ENCODE data around the gene FAM149A. TPM values are rescaled to one million over a fixed set of nuclear protein-coding genes. Genes with fewer than 3 reads are reported as not detected.

Gene FAM149A
- total RNA-seq, 2 experiments from 2014 or later, result not detected

DNA sequence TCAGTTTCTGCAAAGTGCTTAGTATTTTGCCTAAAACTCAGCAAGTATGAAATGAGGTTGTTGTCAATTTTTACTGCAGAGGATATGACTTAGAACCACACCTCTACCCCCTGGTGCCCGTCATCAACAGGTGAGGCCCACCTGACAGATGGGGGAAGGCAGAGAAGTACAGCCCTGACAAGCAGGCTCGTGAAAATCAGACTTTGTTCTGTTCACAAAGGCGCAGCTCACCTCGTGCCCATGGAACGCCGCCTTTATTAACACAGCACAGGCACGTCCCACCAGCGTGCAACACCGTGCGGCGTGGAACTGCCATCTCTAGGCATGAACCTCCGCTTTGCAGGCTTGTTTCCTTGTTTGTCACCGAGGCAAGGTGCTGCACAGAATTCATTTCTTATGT, 100.2 kb downstream of the FAM149A start:
- peaks cover 7% of the 10 kb centered on the region; the same call in 1 of the 2 replicates for H3K36me3 ChIP-seq (ENCODE audit: insufficient read depth, low read length)
- H3K4me3 ChIP-seq (ENCODE audit: low read depth, low read length, poor library complexity, severe bottlenecking), result no peak overlapping the region
- H3K9me2 ChIP-seq (ENCODE audit: insufficient read depth, low read length), result no peaks in the 10 kb centered on the region
- no peak overlapping the region for H3K27ac ChIP-seq (ENCODE audit: low read depth, low read length, poor library complexity, severe bottlenecking)
- BruUV-seq (replicated peaks), result no TSS peak
- no peak for TF ChIP-seq EZH2phosphoT487 (IDR thresholded peaks at IDR 0.05; ENCODE audit: borderline replicate concordance, low read depth, low read length)
- no peak for TF ChIP-seq CTCF (conservative IDR thresholded peaks at IDR 0.05; ENCODE audit: low read length)
- peaks cover 6% of the 10 kb centered on the region for H3K4me1 ChIP-seq (ENCODE audit: insufficient read depth, low read length, poor library complexity, severe bottlenecking)
- H3K4me2 ChIP-seq (ENCODE audit: low read length), result no peak overlapping the region
- no peaks in the 10 kb centered on the region for H3K9me3 ChIP-seq (ENCODE audit: low read length)
- no peaks in the 10 kb centered on the region for H4K20me1 ChIP-seq (ENCODE audit: insufficient read depth, low read length)
- no peaks in the 10 kb centered on the region for H3K79me2 ChIP-seq (ENCODE audit: insufficient read depth, low read depth, low read length)
- POLR2A ChIA-PET, result no interaction called here
- CTCF ChIA-PET (ENCODE audit: unreplicated experiment), result no interaction called here
- DNase-seq (ENCODE audit: low spot score), result no peak
- intact Hi-C loops (cut with micrococcal nuclease; ENCODE audit: unreplicated experiment), result no loop called here
- no peak overlapping the region for H2AFZ ChIP-seq (ENCODE audit: low read length)

GRCh38 chr4:186205156-186205555, 100.7 kb downstream of the FAM149A start:
- H3K27ac ChIP-seq (ENCODE audit: low read depth, low read length, poor library complexity, severe bottlenecking), result no peak overlapping the region
- no peaks in the 10 kb centered on the region for H3K9me2 ChIP-seq (ENCODE audit: insufficient read depth, low read length)
- peak; percentile 10 for DNase-seq (ENCODE audit: low spot score)
- H3K4me2 ChIP-seq (ENCODE audit: low read length), result no peak overlapping the region
- no peak overlapping the region for H3K4me3 ChIP-seq (ENCODE audit: low read depth, low read length, poor library complexity, severe bottlenecking)
- POLR2A ChIA-PET, result no interaction called here
- no peaks in the 10 kb centered on the region for H3K9me3 ChIP-seq (ENCODE audit: low read length)
- H3K36me3 ChIP-seq (ENCODE audit: insufficient read depth, low read length), result peaks cover 8% of the 10 kb centered on the region; the same call in 1 of the 2 replicates
- H4K20me1 ChIP-seq (ENCODE audit: insufficient read depth, low read length), result no peaks in the 10 kb centered on the region
- H2AFZ ChIP-seq (ENCODE audit: low read length), result no peak overlapping the region
- H3K4me1 ChIP-seq (ENCODE audit: insufficient read depth, low read length, poor library complexity, severe bottlenecking), result peaks cover 6% of the 10 kb centered on the region
- no peaks in the 10 kb centered on the region for H3K79me2 ChIP-seq (ENCODE audit: insufficient read depth, low read depth, low read length)
- CTCF ChIA-PET (ENCODE audit: unreplicated experiment), result no interaction called here
- no peak for TF ChIP-seq EZH2phosphoT487 (IDR thresholded peaks at IDR 0.05; ENCODE audit: borderline replicate concordance, low read depth, low read length)
- TF ChIP-seq CTCF (conservative IDR thresholded peaks at IDR 0.05; ENCODE audit: low read length), result no peak
- intact Hi-C loops (cut with micrococcal nuclease; ENCODE audit: unreplicated experiment), result no loop called here
- BruUV-seq (replicated peaks), result no TSS peak

DNA sequence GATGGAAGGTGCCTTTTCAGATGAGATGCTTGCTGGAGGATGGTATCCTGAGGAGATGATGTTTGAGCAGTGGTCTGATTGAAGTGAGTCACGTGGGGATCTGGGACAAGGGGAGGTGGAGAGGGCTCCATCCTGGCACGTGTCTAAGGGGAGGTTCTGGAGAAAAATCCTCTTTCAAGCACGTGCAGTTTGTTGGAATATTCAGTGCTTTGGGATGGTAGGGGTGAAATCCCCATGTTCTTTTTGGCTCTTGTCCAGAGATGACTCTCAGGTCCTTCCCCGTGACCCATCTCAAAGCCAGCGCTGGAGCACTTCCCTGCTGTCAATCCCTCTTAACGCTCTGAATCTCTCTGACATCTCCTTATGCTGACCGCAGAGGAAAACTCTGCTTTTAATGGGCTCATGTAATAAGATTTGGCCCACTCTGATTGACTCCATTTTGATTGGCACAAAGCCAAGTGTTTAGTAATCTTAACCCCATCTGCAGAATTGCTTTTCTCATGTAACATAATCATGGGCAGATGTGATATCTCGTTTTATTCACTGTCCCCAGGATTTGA, 112.0 kb downstream of the FAM149A start:
- ChIA-PET POLR2A (no interaction called here), CTCF (ENCODE audit: unreplicated experiment) (no interaction called here)
- H4K20me1 ChIP-seq (ENCODE audit: insufficient read depth, low read length), result no peaks in the 10 kb centered on the region
- no peak overlapping the region for H3K4me3 ChIP-seq (ENCODE audit: low read depth, low read length, poor library complexity, severe bottlenecking)
- no peak for DNase-seq (ENCODE audit: low spot score)
- H3K4me2 ChIP-seq (ENCODE audit: low read length), result no peak overlapping the region
- no peaks in the 10 kb centered on the region for H3K9me2 ChIP-seq (ENCODE audit: insufficient read depth, low read length)
- H3K79me2 ChIP-seq (ENCODE audit: insufficient read depth, low read depth, low read length), result no peaks in the 10 kb centered on the region
- TF ChIP-seq EZH2phosphoT487 (IDR thresholded peaks at IDR 0.05; ENCODE audit: borderline replicate concordance, low read depth, low read length), result no peak
- no peak overlapping the region for H3K27ac ChIP-seq (ENCODE audit: low read depth, low read length, poor library complexity, severe bottlenecking)
- H3K36me3 ChIP-seq (ENCODE audit: insufficient read depth, low read length), result no peaks in the 10 kb centered on the region
- no peak overlapping the region for H2AFZ ChIP-seq (ENCODE audit: low read length)
- no TSS peak for BruUV-seq (replicated peaks)
- H3K9me3 ChIP-seq (ENCODE audit: low read length), result no peaks in the 10 kb centered on the region
- intact Hi-C loops (cut with micrococcal nuclease; ENCODE audit: unreplicated experiment), result no loop called here
- no peaks in the 10 kb centered on the region for H3K4me1 ChIP-seq (ENCODE audit: insufficient read depth, low read length, poor library complexity, severe bottlenecking)
